NCI-H510A treated with DMSO at 0.1 percent for 48 hours (cell line): Measurements from ENCODE around the gene TRAF3.
"Not testable (repeated sequence)": the region's sequence is repeated elsewhere in the genome, so short reads cannot be mapped to it uniquely, and the experiment has no call there.

Source experiments
- DNase-seq: peaks from one replicate; lab custom pipeline; 2025; lab: John Stamatoyannopoulos, UW

TRAF3 gene

DNA sequence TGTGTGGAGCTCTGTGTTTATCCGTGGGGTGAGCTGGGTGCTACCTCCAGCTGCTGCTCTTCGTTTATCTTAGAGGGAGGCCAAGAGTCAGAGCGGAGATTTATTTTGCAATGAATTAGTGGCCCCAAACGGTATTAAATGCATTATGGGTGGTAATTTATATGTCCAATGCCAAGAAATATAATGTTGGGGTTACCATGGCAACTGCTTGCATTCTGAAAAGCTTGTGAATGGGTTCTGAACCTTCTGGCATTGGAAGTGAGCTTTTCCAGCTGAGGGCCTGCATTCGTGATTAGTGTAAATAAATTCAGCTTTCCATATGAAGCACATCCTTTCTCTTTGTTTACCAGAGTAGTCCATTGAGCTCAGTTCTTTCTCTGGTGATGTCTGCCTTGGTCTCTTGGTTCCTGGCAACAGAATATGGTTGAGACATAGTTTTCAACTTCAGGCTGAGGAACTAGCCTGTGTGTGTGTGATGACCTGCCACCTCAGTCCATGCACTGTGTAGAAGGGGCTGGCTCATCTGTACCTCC lies 51.8 kb downstream of the TRAF3 start:
- DNase-seq: peak; percentile 24

- no peak for DNase-seq
Measured at GRCh38 chr14:102830474-102831045, 53.3 kb downstream of the TRAF3 start.

DNA sequence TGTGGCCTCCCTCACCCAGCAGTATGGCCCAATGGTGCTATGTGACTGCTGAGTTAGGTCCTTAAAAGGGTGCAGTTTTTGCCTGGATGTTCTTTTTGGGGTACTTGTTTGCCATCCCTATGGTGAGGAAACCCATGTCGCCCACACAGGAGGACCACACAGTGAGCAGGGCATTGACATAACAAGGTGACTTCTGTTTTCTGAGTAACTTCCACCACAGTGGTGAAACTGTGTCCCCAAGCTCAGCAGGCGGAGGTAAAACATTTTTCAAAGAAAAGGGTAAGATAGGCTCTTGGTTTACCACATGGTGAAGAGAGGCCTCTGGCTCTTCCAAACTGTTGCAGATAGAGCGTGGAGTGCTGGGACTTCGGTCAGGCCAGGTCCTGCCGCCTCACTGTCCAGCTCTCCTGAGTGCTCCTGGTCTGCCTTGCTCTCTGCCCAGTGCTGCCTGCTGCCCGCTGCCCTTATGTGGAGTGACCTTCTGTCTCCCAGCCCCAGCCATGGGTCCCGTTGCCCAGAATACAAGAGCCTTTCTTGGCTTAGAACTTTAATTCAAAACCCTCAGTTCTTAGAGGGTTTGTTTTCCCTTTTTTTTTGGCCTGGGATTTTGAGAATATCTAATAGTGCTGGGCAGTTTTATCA lies 54.0 kb downstream of the TRAF3 start:
- DNase-seq: no peak

- DNase-seq: no peak
Measured at GRCh38 chr14:102833341-102833740, 56.1 kb downstream of the TRAF3 start.

DNA sequence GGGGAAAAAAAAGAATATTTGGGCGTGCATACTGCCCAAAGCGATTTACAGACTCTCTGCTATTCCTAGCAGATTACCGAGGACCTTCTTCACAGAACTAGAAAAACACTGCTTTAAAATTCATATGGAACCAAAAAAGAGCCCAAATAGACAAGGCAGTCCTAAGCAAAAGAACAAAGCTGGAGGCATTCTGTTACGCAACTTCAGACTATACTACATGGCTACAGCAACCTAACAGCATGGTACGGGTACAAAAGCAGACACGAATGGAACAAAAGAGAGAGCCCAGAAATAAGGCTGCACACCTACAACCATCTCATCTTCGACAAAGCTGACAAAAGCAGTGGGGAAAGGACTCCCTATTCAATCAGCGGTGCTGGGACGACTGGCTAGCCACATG lies 56.7 kb downstream of the TRAF3 start:
- no peak for DNase-seq

DNA sequence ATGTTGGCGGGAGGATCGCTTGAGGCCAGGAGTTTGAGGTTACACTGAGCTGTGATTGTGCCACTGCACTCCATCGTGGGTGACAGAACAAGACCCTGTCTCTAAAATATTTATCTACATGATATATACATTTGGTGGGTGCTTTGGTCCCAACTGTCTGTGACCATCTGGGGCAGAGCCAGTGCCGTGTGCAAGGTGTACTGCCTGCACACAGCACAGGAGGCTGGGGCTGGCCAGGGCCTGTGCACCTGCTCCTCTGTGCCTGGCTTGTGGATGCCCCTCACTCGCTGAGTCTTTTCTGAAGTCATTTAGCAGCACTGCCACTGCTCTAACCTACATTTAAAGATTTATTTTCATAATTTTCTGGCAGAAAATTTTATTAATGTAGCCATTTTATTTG lies 58.7 kb downstream of the TRAF3 start:
- DNase-seq: no peak

GRCh38 chr14:102837120-102837519 lies 59.9 kb downstream of the TRAF3 start:
- not testable (repeated sequence) for DNase-seq

DNA sequence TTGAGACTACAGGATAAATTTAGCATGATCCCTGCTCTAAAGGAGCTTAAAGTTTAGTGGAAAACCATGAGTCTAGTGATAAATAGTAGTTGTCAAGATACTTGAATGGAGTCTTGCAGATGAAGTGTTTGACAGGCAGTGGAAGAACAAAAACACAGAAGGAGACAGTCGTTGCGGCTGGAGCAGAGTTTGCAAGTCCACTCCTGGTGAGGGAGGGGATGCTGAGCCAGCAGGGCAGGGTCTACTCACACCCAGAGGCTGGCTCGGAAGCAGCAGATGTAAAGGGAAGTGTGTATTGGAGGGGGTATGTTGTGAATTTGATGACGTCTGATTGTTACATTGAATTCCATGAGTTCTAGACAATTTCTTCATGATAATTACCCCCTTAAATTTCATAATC lies 61.3 kb downstream of the TRAF3 start:
- no peak for DNase-seq

GRCh38 chr14:102840115-102840514 lies 62.9 kb downstream of the TRAF3 start:
- no peak for DNase-seq

GRCh38 chr14:102840771-102841528 lies 63.7 kb downstream of the TRAF3 start:
- DNase-seq: no peak

GRCh38 chr14:102848830-102849525 lies 71.7 kb downstream of the TRAF3 start:
- peak; percentile 75 for DNase-seq

DNA sequence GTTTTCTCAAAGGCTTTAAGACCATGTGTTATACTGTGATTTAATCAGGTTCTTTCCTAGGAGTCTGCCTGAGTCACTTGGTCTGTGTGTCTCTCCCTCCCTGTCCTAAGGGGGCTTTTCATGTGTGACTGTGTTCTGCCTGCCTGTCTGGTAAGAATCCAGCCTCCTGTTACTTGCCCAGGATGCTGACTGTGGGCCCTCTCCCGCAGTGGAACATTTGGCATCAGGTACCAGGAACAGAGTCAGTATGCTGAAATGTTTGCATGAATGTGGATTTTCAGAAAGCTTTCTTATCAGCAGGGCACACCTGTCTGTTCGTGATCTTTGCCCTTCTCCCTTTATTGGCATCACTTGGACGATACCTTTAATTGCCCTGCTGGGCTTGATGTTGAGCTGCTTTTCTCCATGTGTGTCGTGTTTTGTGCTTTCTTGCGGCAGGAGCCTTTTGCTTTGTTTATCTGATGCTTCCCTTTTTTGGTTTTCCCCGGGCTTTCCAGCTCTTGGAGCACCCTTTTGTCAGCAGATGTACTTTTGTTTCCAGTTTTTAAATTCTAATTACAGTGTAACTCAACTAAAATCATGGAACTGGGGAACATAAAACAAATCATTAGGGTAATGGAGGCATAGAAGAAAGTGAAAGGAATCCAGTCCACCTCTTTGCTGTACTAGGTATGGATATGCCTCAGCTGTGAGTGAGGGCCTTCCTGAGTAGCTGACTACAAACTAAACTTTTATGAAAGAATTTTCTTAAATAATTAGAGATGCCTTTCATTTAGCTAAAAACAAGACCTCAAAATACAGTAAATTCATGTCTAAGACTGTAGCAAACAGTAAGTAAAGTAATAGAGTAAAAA lies 72.5 kb downstream of the TRAF3 start:
- no peak for DNase-seq

DNA sequence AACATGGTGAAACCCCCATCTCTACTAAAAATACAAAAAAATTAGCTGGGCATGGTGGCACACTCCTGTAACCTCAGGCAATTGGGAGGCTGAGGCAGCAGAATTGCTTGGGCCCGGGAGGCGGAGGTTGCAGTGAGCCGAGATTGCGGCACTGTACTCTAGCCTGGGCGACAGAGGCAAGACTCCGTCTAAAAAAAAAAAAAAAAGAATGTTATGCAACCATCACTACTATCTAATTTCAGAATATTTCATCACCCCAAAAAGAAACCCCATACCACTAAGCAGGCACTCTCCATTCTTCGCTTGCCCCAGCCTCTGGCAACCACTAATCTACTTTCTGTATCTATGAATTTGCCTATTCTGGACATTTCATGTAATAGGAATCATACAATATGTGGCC lies 76.4 kb downstream of the TRAF3 start:
- DNase-seq: no peak

- no peak for DNase-seq
Measured at GRCh38 chr14:102854091-102854703, 76.9 kb downstream of the TRAF3 start.

DNA sequence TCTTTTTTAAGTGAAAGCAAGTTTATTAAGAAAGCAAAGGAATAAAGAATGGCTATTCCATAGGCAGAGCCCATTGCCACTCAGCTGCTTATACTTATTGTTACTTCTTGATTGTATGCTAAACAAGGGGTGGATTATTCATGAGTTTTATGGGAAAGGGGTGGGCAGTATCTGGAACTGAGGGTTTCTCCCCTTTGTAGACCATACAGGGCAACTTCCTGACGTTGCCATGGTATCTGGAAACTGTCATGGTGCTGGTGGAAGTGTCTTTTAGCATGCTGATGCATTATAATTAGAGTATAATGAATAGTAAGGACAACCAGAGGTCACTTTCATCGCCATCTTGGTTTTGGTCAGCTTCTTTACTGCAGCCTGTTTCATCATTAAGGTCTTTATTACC lies 78.9 kb downstream of the TRAF3 start:
- no peak for DNase-seq

- DNase-seq: no peak
Measured at GRCh38 chr14:102857444-102857843, 80.2 kb downstream of the TRAF3 start.

GRCh38 chr14:102859911-102860310 lies 82.7 kb downstream of the TRAF3 start:
- DNase-seq: no peak

DNA sequence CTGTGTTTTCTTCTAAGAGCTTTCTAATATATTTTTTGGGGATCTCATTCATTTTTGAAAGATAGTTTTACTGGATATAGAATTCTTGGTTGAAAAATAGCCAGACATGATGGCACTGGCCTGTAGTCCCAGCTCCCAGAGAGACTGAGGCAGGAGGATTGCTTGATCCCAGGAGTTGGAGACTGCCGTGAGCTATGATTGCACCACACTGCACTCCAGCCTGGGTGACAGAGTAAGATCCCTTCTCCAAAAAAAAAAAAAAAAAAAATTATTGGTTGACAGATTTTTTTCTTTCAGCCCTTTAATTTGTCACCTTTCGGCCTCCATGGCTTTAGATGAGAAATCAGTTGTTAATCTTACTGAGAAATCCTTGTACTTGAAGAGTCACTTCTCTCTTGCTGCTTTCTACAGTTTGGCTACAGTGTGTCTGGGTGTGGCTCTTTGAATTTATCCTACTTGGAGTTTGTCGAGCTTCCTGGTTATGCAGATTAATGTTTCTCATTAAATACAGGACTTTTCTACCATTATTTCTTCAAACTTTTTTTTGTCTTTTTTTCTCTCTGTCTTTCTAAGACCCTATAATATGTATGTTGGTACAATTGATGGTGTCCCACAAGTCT lies 85.0 kb downstream of the TRAF3 start:
- no peak for DNase-seq

DNA sequence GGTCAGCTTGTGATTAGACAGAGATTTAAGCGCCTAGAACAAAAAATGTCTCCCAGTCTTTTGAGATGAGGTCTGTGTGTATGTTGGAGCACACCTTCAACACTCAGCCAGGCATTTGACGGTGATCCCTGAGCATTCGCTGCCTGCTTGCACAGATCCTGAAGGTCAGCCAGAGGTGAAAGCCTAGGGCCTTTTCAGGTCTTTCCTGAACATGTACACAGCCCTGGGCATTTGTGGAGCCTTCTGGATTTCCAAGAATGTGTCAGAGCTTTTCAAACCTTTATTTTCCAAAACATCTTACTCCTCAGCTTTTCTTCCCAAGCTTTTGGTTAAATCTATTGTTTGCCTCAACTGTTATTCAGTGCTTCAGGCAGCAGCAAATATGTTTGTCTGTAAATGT lies 86.1 kb downstream of the TRAF3 start:
- no peak for DNase-seq

DNA sequence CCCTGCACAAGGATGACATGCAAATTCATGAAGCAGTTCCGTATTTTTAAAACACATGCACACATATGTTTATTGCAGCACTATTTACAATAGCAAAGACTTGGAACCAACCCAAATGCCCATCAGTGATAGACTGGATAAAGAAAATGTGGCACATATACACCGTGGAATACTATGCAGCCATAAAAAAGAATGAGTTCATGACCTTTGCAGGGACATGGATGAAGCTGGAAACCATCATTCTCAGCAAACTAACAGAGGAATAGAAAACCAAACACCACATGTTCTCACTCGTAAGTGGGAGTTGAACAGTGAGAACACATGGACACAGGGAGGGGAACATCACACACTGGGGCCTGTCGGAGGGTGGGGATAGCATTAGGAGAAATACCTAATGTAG lies 88.7 kb downstream of the TRAF3 start:
- DNase-seq: not testable (repeated sequence)
